MCF 10A (cell line): Measurements from ENCODE around the gene DPPA5. TPM values are rescaled to one million over a fixed set of nuclear protein-coding genes. Genes with fewer than 3 reads are reported as not detected.
"Not testable (repeated sequence)": the region's sequence is repeated elsewhere in the genome, so short reads cannot be mapped to it uniquely, and the experiment has no call there.

Source experiments
- BruUV-seq: library from RNA; stranded (reverse); fragments of 400-500 nt; replicated peaks from 2 replicates; lab custom pipeline; 2021; lab: Mats Ljungman, UMichigan
- CTCF ChIA-PET: fragments of 300-600 bp; sonication (Branson Sonifier 250); formaldehyde crosslinking; extraction: SDS; loops from one replicate; lab custom pipeline; 2021; ENCODE audit warnings: antibody characterized with exemption, inconsistent platforms; lab: Yijun Ruan, JAX
- POLR2A ChIA-PET: fragments of 300-600, 350-650 bp; sonication (Branson Sonifier 250); formaldehyde crosslinking; extraction: SDS; loops from one replicate; lab custom pipeline; 2020; ENCODE audit warnings: antibody characterized with exemption, inconsistent platforms; lab: Yijun Ruan, JAX
- DNase-seq: peaks from one replicate; pipeline ENCODE4 v3.0.0-alpha.2; 2018; ENCODE audit not compliant: unreplicated experiment
- H3K27ac Mint-ChIP-seq: one replicate; pipeline ENCODE4 v1.8.0; 2022; ENCODE audit warnings: mild to moderate bottlenecking, low read depth, mixed read lengths; ENCODE audit not compliant: unreplicated experiment
- H3K27me3 Mint-ChIP-seq: one replicate; pipeline ENCODE4 v1.8.0; 2022; ENCODE audit warnings: mixed read lengths; ENCODE audit not compliant: insufficient read depth, unreplicated experiment
- H3K36me3 Mint-ChIP-seq: one replicate; pipeline ENCODE4 v1.8.0; 2022; ENCODE audit warnings: mild to moderate bottlenecking, moderate library complexity, mixed read lengths; ENCODE audit not compliant: insufficient read depth, unreplicated experiment
- H3K4me1 Mint-ChIP-seq: one replicate; pipeline ENCODE4 v1.8.0; 2022; ENCODE audit warnings: mixed read lengths; ENCODE audit not compliant: insufficient read depth, unreplicated experiment
- H3K4me3 Mint-ChIP-seq: one replicate; pipeline ENCODE4 v1.8.0; 2022; ENCODE audit warnings: mild to moderate bottlenecking, moderate library complexity, mixed read lengths; ENCODE audit not compliant: unreplicated experiment
- H3K9me3 Mint-ChIP-seq: one replicate; pipeline ENCODE4 v1.8.0; 2022; ENCODE audit warnings: mixed read lengths; ENCODE audit not compliant: unreplicated experiment
- CTCF ChIP-seq: fragments of 200-600 bp; IDR thresholded peaks from one replicate; pipeline ENCODE4 v1.8.0; 2022; ENCODE audit warnings: antibody characterized with exemption, mild to moderate bottlenecking; ENCODE audit not compliant: unreplicated experiment
- intact Hi-C: fragments of 100-400 bp; cut with micrococcal nuclease; formaldehyde crosslinking; loops from 2 replicates; pipeline ENCODE4 v1.14.1; 2022
- total RNA-seq: library from RNA; stranded (reverse); gene quantifications from 2 replicates; pipeline ENCODE4 v1.2.3, GENCODE V29; 2022

DPPA5 gene
- total RNA-seq, 1 experiment from 2014 or later, result not detected

GRCh38 chr6:73325656-73326055, 28.4 kb downstream of the DPPA5 start:
- no peak overlapping the region for H3K4me3 Mint-ChIP-seq
- no peak for DNase-seq
- H3K9me3 Mint-ChIP-seq, result no peaks in the 10 kb centered on the region
- no peak for TF ChIP-seq CTCF
- no TSS peak for BruUV-seq
- peaks cover 5% of the 10 kb centered on the region for H3K4me1 Mint-ChIP-seq
- ChIA-PET CTCF (interaction anchor here (0.6 to 6.5 kb wide), 20 partner anchors 9 to 1941 kb away, joined by 3 to 97 read pairs (median 5); no protein-coding TSS in a partner anchor), POLR2A (no interaction called here)
- no peak overlapping the region for H3K27ac Mint-ChIP-seq
- intact Hi-C loops, result loop anchor here (1.0 to 10.0 kb wide), 4 partner anchors 40 to 913 kb away; partner anchors contain the start of gene KCNQ5
- H3K27me3 Mint-ChIP-seq, result no peaks in the 10 kb centered on the region
- no peaks in the 10 kb centered on the region for H3K36me3 Mint-ChIP-seq

- CTCF ChIA-PET, result interaction anchor here (1.0 to 1.3 kb wide), 3 partner anchors 14 to 912 kb away, joined by 3 to 7 read pairs (median 5); no protein-coding TSS in a partner anchor
- no TSS peak for BruUV-seq
- H3K27me3 Mint-ChIP-seq, result no peaks in the 10 kb centered on the region
- intact Hi-C loops, result loop anchor here (10.0 kb wide), 1 partner anchor 699 kb away; the partner anchor contains the start of gene KCNQ5
- no peak overlapping the region for H3K4me3 Mint-ChIP-seq
- POLR2A ChIA-PET, result no interaction called here
- no peak for DNase-seq
- no peaks in the 10 kb centered on the region for H3K9me3 Mint-ChIP-seq
- no peaks in the 10 kb centered on the region for H3K36me3 Mint-ChIP-seq
- peaks cover 5% of the 10 kb centered on the region for H3K4me1 Mint-ChIP-seq
- H3K27ac Mint-ChIP-seq, result no peak overlapping the region
- TF ChIP-seq CTCF, result no peak
These were observed 30.8 kb downstream of the DPPA5 start for GRCh38 chr6:73323323-73323722.

- Mint-ChIP-seq H3K9me3 (no peaks in the 10 kb centered on the region), H3K4me3 (no peak overlapping the region), H3K27ac (no peak overlapping the region), H3K36me3 (peaks cover 5% of the 10 kb centered on the region), H3K4me1 (no peaks in the 10 kb centered on the region), H3K27me3 (no peaks in the 10 kb centered on the region)
- intact Hi-C loops, result no loop called here
- no TSS peak for BruUV-seq
- no peak for TF ChIP-seq CTCF
- no peak for DNase-seq
- CTCF ChIA-PET, result interaction anchor here (0.5 to 2.3 kb wide), 5 partner anchors 9 to 29 kb away, joined by 3 to 11 read pairs (median 3); no protein-coding TSS in a partner anchor
- POLR2A ChIA-PET, result no interaction called here
These were observed 39.2 kb downstream of the DPPA5 start for GRCh38 chr6:73314577-73315492.

GRCh38 chr6:73310503-73310845, 43.6 kb downstream of the DPPA5 start:
- peak overlapping the region; percentile 98 for H3K4me3 Mint-ChIP-seq
- H3K27me3 Mint-ChIP-seq, POLR2A ChIA-PET, H3K36me3 Mint-ChIP-seq, H3K9me3 Mint-ChIP-seq, DNase-seq, BruUV-seq, H3K4me1 Mint-ChIP-seq: not testable (repeated sequence)
- CTCF ChIA-PET, result interaction anchor here (0.7 to 1.6 kb wide), 2 partner anchors 18 to 218 kb away, joined by 4 to 9 read pairs; no protein-coding TSS in a partner anchor
- intact Hi-C loops, result loop anchor here (1.0 kb wide), 1 partner anchor 74 kb away; no protein-coding TSS in a partner anchor
- H3K27ac Mint-ChIP-seq, result peak overlapping the region; percentile 92
